HG03354 (cell line): ENCODE measurements around the gene ACTN2.

Source experiments
- ATAC-seq: cut with Tn5 transposase; IDR thresholded peaks from one replicate; pipeline ENCODE4 v1.9.1; 2021; ENCODE audit warnings: mild to moderate bottlenecking; ENCODE audit not compliant: unreplicated experiment, poor library complexity, severe bottlenecking

Gene ACTN2

GRCh38 chr1:236733653-236734052, 47.4 kb downstream of the ACTN2 start:
- ATAC-seq: peak; percentile 43

DNA sequence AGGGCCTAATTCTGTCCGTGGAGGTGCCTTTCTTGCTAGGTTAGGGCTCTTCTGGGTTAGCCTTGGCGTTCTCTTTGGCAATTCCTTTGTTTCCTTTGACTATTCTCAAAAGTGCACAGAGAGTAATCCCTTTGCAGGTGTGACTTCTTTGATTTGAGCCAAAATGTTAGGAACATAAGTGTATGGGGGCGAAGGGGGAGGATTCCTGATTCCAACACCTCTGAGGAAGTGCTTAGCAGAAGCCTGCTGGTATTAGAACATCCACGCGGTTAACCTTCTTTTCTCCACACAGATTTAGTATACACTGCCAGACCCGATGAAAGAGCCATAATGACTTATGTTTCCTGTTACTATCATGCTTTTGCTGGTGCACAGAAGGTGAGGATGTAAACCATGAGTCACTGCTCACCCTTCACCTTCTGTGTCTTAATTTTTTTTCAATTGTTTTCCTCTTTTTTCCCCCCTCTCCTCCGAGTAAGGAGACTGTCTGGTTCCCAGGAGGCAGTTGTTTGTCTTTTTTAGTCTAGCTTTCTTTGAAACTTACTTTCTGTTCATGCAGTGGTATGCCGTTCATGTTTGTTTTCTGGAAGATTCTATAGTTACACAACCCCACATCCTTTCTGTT, 48.0 kb downstream of the ACTN2 start:
- ATAC-seq: peak; percentile 34

- no peak for ATAC-seq
Observed at GRCh38 chr1:236736761-236737160, 50.5 kb downstream of the ACTN2 start.

DNA sequence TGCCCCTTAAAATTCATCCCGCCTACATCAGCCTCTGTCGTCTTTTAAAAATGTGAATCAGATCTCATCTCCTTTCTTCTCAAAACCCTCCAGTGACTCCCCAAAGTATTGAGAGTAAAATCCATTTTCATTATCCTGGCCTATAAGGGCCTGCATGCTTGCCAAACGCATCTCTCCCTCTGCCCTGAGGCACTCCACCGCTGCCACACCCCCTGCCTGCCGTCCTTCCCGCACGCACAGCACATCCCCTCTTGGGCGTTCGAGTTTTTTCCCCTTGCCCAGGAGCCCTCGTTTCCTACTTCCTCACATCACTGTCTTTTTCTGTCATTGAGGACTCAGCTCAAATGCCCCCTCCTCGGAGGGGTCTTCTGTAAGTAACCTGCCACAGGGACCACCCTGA, 55.5 kb downstream of the ACTN2 start:
- ATAC-seq: no peak

DNA sequence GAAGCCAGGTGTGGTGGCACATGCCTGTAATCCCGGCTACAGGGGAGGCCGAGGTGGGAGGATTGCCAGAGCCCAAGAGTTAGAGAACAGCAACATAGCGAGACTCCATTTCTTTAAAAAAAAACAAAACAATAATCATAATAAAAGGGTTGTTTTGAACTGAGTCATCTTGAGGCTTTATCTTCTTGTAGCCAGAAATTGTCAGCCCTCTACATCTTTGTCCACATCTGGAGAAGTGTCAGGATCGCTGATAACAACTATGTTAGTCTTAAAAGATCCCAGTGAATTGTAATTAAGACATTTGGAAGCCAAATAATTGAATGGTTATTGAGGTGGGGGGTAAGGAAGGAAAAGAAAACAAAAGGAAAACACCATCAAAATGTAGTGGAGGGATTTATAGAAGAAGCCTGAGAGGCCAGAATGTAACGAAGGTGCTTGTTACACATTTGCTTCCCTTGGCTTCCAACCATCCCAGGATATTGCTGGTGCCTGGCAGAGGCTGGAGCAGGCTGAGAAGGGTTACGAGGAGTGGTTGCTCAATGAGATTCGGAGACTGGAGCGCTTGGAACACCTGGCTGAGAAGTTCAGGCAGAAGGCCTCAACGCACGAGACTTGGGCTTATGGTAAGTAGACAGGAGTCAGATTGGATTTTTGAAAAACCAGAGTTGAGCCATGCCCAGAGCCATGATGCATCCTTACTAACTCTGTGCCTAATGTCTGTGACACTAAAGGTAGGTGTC, 56.3 kb downstream of the ACTN2 start:
- ATAC-seq: no peak

- no peak for ATAC-seq
Observed at GRCh38 chr1:236744533-236744932, 58.2 kb downstream of the ACTN2 start.

DNA sequence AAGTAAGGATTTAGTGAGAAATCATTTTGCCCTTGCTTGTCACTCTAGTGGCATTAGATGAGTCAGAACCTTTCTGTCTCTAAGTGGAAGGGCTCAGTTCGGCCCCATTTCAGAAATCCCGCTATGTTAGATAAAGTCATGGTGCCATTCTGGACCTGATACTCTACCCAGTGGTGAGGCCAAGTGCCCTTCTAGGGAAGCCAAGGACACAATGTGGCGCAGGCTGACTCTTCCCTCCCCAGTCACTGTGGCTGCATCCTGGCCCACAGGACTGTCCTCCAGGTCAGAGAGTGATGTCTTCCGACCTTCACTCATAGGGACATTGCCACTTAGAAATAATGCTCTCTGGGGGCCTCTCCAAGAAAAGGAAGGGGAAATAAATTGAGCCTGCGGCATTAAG, 60.5 kb downstream of the ACTN2 start:
- ATAC-seq: no peak

GRCh38 chr1:236747311-236747985, 61.1 kb downstream of the ACTN2 start:
- no peak for ATAC-seq

DNA sequence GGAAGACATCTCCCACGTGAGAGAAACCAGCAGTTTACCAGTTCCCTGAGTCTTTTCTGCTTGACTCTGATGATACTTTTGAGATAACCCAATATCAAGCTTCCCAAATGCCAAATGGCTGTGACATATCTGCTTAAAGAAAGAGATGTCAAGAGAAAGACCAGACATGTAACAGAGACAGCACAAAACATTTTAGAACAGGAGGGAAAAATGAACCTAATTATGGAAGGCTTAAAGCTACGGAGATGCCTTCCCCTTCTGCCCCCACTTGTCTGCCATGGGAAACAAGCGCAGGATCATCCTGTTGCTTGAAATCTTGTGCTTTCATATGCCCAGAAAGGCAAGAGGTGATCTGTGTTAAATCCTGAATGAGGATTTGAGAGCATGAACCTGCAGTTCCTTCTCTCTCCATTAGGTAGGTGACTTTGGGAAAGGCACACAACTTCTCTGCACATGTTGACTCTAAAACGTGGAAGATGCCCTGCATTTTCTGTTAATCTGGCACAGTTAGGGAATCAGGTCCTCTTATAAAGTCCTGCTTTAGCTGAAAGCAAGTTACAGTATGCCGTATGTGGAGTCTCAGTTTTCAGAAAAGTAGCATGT, 62.1 kb downstream of the ACTN2 start:
- ATAC-seq: no peak

DNA sequence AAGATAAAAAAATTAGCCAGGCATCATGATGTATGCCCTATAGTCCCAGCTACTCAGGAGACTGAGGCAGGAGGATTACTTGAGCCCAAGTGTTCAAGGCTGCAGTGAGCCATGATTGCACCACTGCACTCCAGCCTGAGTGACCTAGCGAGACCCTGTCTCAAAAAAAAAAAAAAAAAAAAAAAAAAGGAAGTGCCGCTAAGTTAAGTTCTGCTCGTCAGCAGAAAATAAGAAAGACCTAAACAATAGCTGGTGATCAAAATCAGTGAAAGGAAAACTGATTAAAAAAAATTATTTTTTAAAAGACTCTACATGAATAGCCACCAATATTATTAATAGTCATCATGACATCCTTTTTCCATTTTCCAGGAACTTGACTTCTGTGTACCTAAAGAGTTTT, 64.6 kb downstream of the ACTN2 start:
- ATAC-seq: no peak

DNA sequence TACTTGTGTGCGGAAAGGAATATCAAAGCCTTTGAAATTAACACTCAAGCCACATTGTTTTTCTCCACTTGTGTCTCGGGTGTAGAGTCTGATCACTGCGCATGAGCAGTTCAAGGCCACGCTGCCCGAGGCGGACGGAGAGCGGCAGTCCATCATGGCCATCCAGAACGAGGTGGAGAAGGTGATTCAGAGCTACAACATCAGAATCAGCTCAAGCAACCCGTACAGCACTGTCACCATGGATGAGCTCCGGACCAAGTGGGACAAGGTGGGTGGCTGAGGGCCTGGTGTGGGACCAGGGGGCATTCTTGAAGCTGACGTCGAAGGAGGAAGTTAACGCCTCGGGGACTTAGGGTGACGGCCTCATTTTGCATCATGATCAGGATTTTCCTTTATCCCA, 65.1 kb downstream of the ACTN2 start:
- no peak for ATAC-seq

DNA sequence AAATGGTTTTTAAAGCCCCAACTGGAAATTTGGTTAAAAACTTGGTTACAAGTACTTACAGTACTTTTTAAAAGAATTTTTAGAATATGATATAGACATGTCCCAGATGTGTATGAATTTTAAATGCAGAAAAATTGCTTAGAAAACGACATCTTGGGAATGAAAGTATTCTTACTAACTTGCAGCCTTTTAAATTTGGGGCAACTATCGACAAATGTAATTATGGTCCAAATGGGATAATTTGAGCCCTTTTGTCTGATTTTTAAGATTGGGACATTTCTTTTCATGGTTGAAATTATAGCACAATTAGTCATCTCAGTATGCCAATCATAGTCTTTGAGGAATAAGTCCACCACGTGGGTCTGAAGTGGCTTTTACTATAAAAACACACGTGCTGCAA, 65.6 kb downstream of the ACTN2 start:
- ATAC-seq: no peak

DNA sequence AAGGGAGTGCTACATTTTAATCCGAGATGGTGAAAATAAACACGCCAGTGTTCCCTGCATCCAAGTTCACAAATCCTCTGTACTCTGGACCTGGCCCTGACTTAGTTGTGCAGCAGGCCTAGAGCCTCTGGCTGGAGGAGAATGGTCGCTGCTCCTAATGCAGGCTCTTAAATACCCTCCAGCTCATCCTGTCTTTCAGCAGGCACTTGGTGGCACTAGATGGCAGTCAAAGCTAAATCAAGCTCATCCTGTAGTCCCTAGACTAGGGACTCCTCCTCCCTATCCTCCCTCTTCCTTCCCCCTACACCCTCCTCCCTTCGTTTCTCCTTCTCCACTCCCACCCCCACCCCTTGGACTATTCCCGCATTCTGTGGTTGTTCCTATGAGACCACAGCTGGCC, 67.2 kb downstream of the ACTN2 start:
- no peak for ATAC-seq

GRCh38 chr1:236753964-236754363, 67.7 kb downstream of the ACTN2 start:
- ATAC-seq: no peak

DNA sequence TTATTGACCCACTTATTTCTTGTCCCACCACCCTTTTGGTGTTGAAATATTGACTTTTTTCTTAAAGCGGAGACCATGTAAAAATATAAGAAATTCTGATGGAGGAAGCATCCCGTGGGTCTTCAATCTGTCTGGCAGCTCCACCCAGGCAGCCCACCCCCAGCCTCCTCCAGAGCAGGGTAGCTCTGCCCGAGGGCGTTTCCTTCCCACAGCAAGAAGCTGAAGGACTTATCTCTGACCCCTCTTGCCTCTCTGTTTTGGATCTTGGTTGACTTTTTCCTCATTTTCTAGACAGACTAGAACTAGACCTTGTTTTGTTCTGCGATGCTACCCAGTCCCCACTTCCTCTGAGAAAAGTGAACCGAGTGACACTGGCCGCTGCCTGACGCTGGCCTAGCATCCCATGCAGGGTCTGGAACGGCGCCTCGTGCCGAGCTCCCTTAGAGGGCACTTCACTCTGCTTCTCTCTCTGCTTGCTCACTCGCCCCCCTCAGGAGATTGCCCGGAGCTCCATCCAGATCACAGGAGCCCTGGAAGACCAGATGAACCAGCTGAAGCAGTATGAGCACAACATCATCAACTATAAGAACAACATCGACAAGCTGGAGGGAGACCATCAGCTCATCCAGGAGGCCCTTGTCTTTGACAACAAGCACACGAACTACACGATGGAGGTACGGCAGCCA, 68.4 kb downstream of the ACTN2 start:
- no peak for ATAC-seq

GRCh38 chr1:236757640-236758039, 71.3 kb downstream of the ACTN2 start:
- no peak for ATAC-seq

- ATAC-seq: peak; percentile 84
Observed at GRCh38 chr1:236759252-236759859, 73.1 kb downstream of the ACTN2 start.

- ATAC-seq: no peak
Observed at GRCh38 chr1:236760480-236760879, 74.2 kb downstream of the ACTN2 start.

- ATAC-seq: no peak
Observed at GRCh38 chr1:236760986-236761385, 74.7 kb downstream of the ACTN2 start.
